Measurements from ENCODE around the gene SRPX2. TPM values are rescaled to one million over a fixed set of nuclear protein-coding genes. Genes with fewer than 3 reads are reported as not detected.

The SRPX2 gene
- total and polyA plus RNA-seq, 10 donors: 3.7 to 57.5 (median 21.6) TPM

DNA sequence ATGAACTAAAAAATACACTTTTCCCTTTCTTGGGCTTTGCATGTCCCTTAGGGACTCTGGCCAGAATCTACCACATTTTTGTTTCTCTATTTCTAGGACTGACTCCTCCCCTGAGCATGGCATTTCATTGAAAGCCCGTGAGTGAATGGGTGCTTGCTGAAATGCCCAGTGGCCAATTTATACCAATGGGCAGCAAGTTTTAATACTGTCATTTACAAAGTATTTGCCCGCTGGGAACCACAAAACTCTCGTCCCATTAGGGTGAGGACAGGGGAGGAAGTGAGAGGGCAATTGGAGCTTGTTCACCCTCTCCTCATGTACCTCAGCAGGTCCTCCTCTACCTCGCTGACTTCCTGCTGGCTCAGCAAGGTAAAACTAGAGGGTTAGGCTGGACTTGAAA, 1.1 kb downstream of the SRPX2 start:
- TF ChIP-seq POLR2AphosphoS5 (IDR thresholded peaks at IDR 0.05) (no peak), POLR2A (IDR thresholded peaks at IDR 0.05) (no peak)
- TF ChIP-seq, protein P1, sequence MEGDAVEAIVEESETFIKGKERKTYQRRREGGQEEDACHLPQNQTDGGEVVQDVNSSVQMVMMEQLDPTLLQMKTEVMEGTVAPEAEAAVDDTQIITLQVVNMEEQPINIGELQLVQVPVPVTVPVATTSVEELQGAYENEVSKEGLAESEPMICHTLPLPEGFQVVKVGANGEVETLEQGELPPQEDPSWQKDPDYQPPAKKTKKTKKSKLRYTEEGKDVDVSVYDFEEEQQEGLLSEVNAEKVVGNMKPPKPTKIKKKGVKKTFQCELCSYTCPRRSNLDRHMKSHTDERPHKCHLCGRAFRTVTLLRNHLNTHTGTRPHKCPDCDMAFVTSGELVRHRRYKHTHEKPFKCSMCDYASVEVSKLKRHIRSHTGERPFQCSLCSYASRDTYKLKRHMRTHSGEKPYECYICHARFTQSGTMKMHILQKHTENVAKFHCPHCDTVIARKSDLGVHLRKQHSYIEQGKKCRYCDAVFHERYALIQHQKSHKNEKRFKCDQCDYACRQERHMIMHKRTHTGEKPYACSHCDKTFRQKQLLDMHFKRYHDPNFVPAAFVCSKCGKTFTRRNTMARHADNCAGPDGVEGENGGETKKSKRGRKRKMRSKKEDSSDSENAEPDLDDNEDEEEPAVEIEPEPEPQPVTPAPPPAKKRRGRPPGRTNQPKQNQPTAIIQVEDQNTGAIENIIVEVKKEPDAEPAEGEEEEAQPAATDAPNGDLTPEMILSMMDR (IDR thresholded peaks at IDR 0.05 in 8 of 11, conservative IDR thresholded peaks at IDR 0.05 in 3 of 11): no peak
- whole genome bisulfite sequencing, 5 donors: 43 to 82% (median 70%) methylated on average over 2 to 4 of the region's 4 CpGs
- no peak for DNase-seq
- H3K9me3 ChIP-seq: no peaks in the 10 kb centered on the region
- H3K27me3 ChIP-seq (replicated peaks in 1 of 7): peaks cover 0 to 12% (median 0%) of the 10 kb centered on the region in 7 donors
- peaks cover 0 to 4% (median 0%) of the 10 kb centered on the region in 6 donors for H3K4me1 ChIP-seq
- H3K27ac ChIP-seq: peak overlapping the region in 5 of 8 donors; percentile 15 to 83 (median 59)
- intact Hi-C loops (cut with DNase I; ENCODE audit: low total_unique reads): no loop called here
- H3K36me3 ChIP-seq: no peaks in the 10 kb centered on the region
- peak overlapping the region in 3 of 8 donors; percentile 19 to 49 (median 30) for H3K4me3 ChIP-seq

DNA sequence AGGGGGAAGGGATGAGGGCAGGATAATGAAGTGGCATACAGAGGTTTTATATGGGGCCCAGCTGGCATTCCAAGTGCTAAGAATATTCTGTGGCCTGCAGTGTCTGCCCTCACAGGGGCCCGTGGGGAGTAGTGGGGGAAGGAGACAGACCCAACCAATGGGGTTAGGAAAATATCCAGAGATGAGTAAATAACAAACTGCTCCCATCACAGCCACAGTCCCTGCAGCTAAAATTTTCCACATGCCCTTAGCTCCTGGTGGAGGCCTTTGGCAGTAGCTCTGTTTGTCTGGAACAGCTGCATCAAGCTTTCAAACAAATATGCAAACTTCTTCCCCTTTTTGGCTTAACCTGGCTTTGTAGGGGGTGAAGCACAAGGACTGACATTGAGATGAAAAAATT, 3.1 kb downstream of the SRPX2 start:
- Histone ChIP-seq H3K4me3 (no peak overlapping the region), H3K27ac (peak overlapping the region in 4 of 8 donors; percentile 72 to 83 (median 78)), H3K9me3 (no peaks in the 10 kb centered on the region), H3K27me3 (replicated peaks in 1 of 7) (peaks cover 0 to 6% (median 0%) of the 10 kb centered on the region in 7 donors), H3K36me3 (no peaks in the 10 kb centered on the region), H3K4me1 (peaks cover 0 to 4% (median 0%) of the 10 kb centered on the region in 6 donors)
- 25 to 63% (median 33%) methylated on average over 1 of the region's 1 CpG for WGBS, 5 donors
- TF ChIP-seq POLR2AphosphoS5 (IDR thresholded peaks at IDR 0.05): no peak
- no peak for TF ChIP-seq POLR2A (IDR thresholded peaks at IDR 0.05)
- TF ChIP-seq, protein P1 (IDR thresholded peaks at IDR 0.05 in 8 of 11, conservative IDR thresholded peaks at IDR 0.05 in 3 of 11): no peak
- no peak for DNase-seq
- intact Hi-C loops (cut with DNase I; ENCODE audit: low total_unique reads): no loop called here

DNA sequence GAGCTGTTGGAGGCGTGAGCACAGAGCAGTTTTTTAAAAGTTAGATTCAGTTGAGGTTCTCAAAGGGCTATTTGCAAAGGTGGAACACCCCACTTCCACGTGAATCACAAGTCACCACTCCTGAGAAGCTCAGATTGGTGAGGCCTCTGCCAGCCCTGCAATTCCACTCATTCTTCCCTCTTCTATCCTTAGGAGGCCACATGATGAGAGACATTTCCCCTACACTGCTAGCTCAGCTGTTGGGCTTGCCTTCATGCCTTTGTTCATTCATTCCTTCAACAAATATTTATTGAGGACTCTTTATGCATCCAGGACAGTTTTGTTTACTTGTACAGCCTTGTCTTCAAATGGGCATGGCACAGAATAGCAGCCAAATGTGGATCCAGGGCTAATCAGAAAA, 3.7 kb downstream of the SRPX2 start:
- intact Hi-C loops (cut with DNase I; ENCODE audit: low total_unique reads): no loop called here
- Histone ChIP-seq H3K4me1 (peaks cover 0 to 4% (median 0%) of the 10 kb centered on the region in 6 donors), H3K4me3 (no peak overlapping the region), H3K27ac (peak overlapping the region in 4 of 8 donors; percentile 72 to 83 (median 78)), H3K36me3 (no peaks in the 10 kb centered on the region), H3K27me3 (replicated peaks in 1 of 7) (peaks cover 0 to 6% (median 0%) of the 10 kb centered on the region in 7 donors), H3K9me3 (no peaks in the 10 kb centered on the region)
- WGBS, 5 donors: 53 to 100% (median 71%) methylated on average over 1 to 2 of the region's 2 CpGs
- TF ChIP-seq, protein P1 (IDR thresholded peaks at IDR 0.05 in 8 of 11, conservative IDR thresholded peaks at IDR 0.05 in 3 of 11): no peak
- TF ChIP-seq POLR2AphosphoS5 (IDR thresholded peaks at IDR 0.05) (no peak), POLR2A (IDR thresholded peaks at IDR 0.05) (no peak)
- no peak for DNase-seq

DNA sequence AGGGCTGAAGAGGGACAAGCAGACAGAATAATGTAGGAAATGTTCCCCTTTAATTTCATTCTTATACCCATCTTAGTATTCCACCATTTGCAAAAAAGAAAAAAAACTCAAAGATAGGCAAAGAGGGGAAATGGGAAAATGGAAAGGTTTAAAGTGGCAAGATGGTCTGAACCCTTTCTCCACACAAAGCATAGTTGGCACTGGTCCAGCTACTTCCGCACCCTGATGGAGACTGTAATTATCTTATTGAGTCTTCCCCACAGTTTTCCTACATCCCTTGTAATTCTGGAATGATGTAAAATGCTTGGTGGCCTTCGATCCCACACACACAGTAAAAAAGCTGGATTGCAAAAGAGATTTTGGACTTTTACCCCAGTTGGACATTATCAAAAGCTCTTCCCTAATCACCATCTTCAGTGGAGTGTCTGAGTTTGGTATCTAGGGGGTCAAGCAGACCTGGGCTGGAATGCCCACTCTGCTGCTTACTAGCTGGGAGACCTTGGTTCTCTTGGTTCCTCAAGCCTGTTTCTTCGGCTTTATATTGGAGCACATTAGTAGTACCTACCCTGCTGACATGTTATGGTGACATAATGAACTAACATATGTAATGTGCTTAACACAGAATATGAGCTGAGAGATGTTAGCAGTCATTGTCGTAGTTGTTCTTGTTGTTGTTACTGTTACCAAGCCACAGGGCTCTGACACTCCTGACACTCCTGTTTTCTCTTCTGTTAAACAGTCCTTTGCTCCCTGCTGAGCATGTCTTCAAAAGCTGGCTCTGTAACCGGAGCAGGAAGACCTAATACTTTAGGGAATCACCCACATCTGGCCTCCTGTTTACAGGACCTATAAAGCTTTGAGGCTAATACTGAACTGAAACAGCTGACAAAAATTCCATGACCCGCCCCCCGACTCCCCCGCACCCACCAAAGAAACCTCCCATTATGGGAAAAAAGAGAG, 4.7 kb downstream of the SRPX2 start:
- WGBS, 5 donors: 79 to 85% (median 84%) methylated on average over 8 of the region's 8 CpGs
- Histone ChIP-seq H3K4me1 (peaks cover 0 to 4% (median 0%) of the 10 kb centered on the region in 6 donors), H3K4me3 (no peak overlapping the region), H3K27ac (peak overlapping the region in 7 of 8 donors; percentile 58 to 83 (median 72)), H3K27me3 (replicated peaks in 1 of 7) (peaks cover 0 to 6% (median 0%) of the 10 kb centered on the region in 7 donors), H3K9me3 (no peaks in the 10 kb centered on the region), H3K36me3 (no peaks in the 10 kb centered on the region)
- TF ChIP-seq POLR2AphosphoS5 (IDR thresholded peaks at IDR 0.05) (no peak), POLR2A (IDR thresholded peaks at IDR 0.05) (no peak)
- TF ChIP-seq, protein P1 (IDR thresholded peaks at IDR 0.05 in 8 of 11, conservative IDR thresholded peaks at IDR 0.05 in 3 of 11): no peak
- intact Hi-C loops (cut with DNase I; ENCODE audit: low total_unique reads): no loop called here
- no peak for DNase-seq
